ENCODE data around the gene OR9Q1.

OR9Q1 gene

DNA sequence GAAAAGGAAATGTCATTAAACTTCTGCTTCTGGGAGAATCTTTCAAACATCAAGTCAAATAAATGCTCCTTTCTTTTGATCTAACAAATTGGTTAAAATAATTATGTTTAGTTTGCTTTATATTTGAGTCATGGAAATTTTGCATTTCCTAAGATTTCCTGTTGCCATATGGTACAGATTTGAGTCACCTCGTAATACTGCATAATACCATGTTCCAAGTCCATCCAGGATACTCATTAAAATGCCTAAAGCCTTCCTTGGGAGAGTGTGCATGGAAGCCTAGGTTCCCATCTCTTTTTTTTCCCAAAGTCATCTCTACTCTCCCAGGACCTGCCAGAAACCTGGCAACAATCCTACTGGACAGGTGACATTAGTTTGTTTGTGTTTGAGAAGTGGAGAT lies 97.4 kb downstream of the OR9Q1 start:
- DNase-seq (ENCODE audit: low read depth), result no peak
- H3K4me3 ChIP-seq (ENCODE audit: low read depth, low read length), result no peak overlapping the region

DNA sequence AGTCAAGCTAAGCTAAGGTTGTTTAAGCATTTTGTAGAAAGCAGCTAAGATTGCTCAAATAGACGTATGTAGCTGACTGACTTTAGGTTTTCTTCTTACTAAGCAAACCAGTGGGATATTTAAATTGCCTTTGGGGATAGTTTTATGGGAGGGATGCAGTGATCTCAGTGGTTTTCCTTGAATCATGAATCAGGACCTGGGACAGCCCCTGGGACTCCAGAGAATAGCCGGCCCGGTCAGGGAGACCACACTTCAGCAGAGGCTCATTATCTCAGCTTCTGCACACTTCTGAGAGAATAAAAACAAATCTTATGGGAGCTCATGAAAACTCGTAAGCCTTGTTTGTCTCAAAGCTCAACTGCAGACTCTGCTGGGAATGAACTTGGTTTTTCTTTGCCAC lies 101.8 kb downstream of the OR9Q1 start, which contains the start of gene OR9I1:
TSS of gene OR9I1 (minus strand) at position 62 of the 400 bp plus-strand sequence. CDS start 6,086 bp downstream, outside the sequence.
- H3K4me3 ChIP-seq (ENCODE audit: low read depth, low read length), result no peak within 1 kb of the TSS
- no peak for DNase-seq (ENCODE audit: low read depth)

DNA sequence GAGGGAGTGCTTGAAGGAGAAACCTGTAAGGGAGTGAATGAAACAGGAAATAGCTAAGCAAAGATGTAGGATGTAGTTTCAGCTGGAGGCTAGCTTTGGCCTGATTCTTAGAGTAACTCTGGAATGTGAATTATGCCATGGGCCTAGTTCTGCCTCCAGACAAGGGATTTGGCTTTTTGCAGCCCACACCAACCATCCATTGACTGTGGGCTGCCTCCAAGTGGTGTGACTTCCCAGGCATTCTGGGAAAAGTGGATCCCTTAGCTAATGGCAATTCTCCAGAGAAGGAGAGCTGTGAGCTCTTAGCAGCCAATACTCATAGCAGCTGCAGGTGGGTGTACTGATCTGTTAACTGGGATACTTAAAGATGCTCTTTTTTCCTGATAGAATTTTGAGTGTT lies 103.7 kb downstream of the OR9Q1 start:
- DNase-seq (ENCODE audit: low read depth), result no peak
- H3K4me3 ChIP-seq (ENCODE audit: low read depth, low read length), result no peak overlapping the region

DNA sequence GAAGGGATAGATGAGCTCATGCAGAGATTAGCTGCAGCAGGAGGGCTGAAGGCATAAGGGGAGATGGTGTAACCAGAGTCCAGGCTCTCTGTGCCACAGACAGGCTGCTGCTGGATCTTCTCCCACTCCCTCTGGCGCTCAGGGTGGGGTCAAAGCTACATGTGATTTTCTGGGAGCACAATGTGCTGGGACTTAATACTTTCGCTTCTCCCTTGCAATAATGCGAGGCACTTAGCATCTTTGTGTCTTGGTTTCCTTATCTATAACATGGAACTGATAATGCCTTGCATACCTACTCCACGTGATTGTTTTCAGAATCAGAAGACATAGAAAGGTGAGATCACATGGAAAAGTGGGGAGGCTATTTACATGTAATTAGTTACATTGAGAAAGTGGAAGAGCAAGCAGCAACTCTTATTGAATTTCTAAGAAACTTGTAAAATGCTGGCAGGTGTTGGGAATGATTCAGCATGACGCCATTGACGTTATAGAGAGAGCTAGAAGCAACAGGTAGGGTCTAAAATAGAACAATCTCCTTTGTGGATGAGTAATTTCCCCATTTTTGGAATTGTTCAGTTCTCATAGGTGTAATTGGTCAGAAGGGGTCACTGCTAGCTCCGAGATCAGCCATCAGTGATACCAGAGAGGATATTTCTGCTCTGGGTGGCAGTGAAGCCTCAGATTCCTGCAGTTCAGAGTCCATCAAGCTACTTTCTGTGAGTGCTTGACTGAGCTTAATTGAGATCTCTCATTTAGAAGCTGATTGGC lies 109.8 kb downstream of the OR9Q1 start:
- no peak for DNase-seq (ENCODE audit: low read depth)
- no peak overlapping the region for H3K4me3 ChIP-seq (ENCODE audit: low read depth, low read length)

DNA sequence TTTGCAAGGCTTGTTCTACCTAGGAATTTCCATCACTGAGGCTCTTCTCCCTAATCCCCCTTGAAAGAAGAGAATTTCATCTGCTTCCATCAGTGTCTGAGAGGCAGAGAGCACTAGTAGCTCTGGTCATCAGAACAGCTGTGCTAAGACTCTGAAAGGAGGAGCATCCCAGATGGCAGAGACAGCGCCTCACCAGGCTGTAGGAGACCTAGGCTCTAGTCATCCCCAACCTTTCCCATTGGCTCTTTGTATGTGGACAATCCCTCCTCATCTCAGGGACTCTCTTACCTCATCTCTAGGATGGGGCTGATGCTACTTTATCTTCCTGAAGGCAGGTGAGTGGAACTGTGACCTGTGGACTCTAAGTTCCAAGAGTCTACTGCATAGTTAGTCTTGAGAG lies 110.5 kb downstream of the OR9Q1 start:
- no peak overlapping the region for H3K4me3 ChIP-seq (ENCODE audit: low read depth, low read length)
- DNase-seq (ENCODE audit: low read depth), result no peak

GRCh38 chr11:58135171-58135570 lies 111.5 kb downstream of the OR9Q1 start:
- H3K4me3 ChIP-seq (ENCODE audit: low read depth, low read length), result no peak overlapping the region
- no peak for DNase-seq (ENCODE audit: low read depth)

DNA sequence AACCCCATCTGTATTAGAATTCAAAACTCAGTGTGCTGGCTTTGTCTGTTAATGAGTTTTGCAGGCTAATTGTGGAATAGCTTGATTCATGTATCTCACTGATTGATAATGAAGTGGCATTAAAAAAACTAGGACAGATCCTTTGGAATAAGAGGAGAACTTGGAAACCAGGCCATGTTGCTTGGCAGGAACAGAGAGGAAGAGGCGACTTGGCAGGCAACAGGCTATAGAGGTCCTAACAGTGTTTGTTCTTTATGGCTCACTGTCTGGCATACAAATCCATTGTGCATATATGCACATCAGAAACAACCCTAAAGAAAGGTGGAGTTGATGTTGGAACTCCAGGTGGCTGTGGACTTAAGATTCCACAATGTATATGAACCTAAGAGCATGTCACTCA lies 119.1 kb downstream of the OR9Q1 start:
- no peak overlapping the region for H3K4me3 ChIP-seq (ENCODE audit: low read depth, low read length)
- DNase-seq (ENCODE audit: low read depth), result no peak

GRCh38 chr11:58152781-58153180 lies 129.1 kb downstream of the OR9Q1 start:
- no peak overlapping the region for H3K4me3 ChIP-seq (ENCODE audit: low read depth, low read length)
- DNase-seq (ENCODE audit: low read depth), result no peak

DNA sequence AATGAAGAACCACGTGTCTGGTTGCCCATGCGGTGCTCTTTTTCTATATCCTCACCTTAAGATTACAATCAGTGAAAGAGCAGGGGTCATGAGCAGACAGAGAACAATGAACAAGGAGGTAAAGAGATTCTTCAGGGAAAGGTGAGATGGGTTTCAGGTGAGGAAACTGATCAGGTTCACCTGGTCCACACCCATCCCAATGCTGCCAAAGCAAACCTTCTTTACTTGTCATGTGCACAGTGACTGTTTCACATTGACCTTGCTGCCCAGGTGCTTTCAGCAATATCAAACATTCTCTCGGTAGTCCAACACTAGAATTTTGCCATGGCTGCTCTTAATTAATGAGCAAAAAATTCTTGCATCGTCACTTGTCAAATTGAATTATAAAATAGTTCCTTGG lies 140.7 kb downstream of the OR9Q1 start:
- DNase-seq (ENCODE audit: low read depth), result no peak
- no peak overlapping the region for H3K4me3 ChIP-seq (ENCODE audit: low read depth, low read length)

- H3K4me3 ChIP-seq (ENCODE audit: low read depth, low read length), result no peak overlapping the region
- no peak for DNase-seq (ENCODE audit: low read depth)
These were observed 141.3 kb downstream of the OR9Q1 start for GRCh38 chr11:58164990-58165389.

GRCh38 chr11:58165504-58166106 lies 141.9 kb downstream of the OR9Q1 start:
- H3K4me3 ChIP-seq (ENCODE audit: low read depth, low read length), result no peak overlapping the region

GRCh38 chr11:58177409-58178054 lies 153.9 kb downstream of the OR9Q1 start:
- no peak overlapping the region for H3K4me3 ChIP-seq (ENCODE audit: low read depth, low read length)
- no peak for DNase-seq (ENCODE audit: low read depth)

More at GRCh38 chr11:58165504-58166106, 141.9 kb downstream of the OR9Q1 start:
- no peak for DNase-seq (ENCODE audit: low read depth)

GRCh38 chr11:58178444-58178843 lies 154.8 kb downstream of the OR9Q1 start:
- H3K4me3 ChIP-seq (ENCODE audit: low read depth, low read length), result no peak overlapping the region
- DNase-seq (ENCODE audit: low read depth), result no peak

GRCh38 chr11:58179648-58180047 lies 156.0 kb downstream of the OR9Q1 start:
- no peak for DNase-seq (ENCODE audit: low read depth)

GRCh38 chr11:58186938-58187337 lies 163.3 kb downstream of the OR9Q1 start:
- no peak overlapping the region for H3K4me3 ChIP-seq (ENCODE audit: low read depth, low read length)
- DNase-seq (ENCODE audit: low read depth), result no peak

More at GRCh38 chr11:58179648-58180047, 156.0 kb downstream of the OR9Q1 start:
- no peak overlapping the region for H3K4me3 ChIP-seq (ENCODE audit: low read depth, low read length)

DNA sequence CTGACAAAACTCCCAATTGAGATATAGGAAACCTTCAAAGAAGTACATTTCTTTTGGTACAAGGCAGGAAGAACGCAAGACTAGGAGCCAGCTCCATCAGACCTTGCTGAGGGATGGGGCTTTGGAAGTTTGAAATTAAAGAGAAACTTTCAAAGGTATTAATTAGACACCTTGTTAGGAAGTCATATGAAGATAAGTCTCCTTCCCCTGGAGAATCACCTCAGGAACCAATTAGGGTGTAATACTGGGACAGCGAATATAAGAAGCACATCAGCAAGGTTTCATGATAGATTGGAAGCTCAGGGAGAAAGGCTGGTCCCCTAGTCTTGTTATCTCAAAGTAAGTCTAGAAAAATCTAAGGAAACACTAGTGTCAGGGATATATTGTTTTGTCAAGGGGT lies 165.1 kb downstream of the OR9Q1 start, which contains the start of gene OR9Q2:
TSS of gene OR9Q2 (plus strand) at position 301 of the 400 bp plus-strand sequence. CDS start 1,421 bp downstream, outside the sequence.
- DNase-seq (ENCODE audit: low read depth), result no peak
- no peak within 1 kb of the TSS for H3K4me3 ChIP-seq (ENCODE audit: low read depth, low read length)

GRCh38 chr11:58192229-58192628 lies 168.5 kb downstream of the OR9Q1 start:
- no peak for DNase-seq (ENCODE audit: low read depth)
- no peak overlapping the region for H3K4me3 ChIP-seq (ENCODE audit: low read depth, low read length)

DNA sequence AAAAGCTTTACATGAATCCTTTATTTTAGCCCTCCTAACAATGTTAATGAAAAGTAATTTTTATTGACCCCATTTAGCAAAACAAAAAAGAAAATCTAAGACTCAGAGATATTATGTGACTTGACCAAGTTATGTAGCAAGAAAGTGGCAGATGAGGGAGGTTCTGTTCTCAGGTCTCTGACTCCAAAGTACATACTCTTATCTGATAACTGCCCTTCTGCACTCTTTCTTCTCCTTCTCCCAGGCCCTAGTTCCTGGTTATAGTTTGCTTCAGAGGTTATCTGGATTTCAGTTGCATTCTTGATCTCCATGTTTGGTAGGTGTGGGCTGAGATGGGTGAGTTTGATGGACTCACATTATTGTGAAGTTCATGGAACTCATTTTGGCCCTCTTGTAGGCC lies 169.7 kb downstream of the OR9Q1 start:
- H3K4me3 ChIP-seq (ENCODE audit: low read depth, low read length), result no peak overlapping the region
- no peak for DNase-seq (ENCODE audit: low read depth)

- no peak for DNase-seq (ENCODE audit: low read depth)
- no peak overlapping the region for H3K4me3 ChIP-seq (ENCODE audit: low read depth, low read length)
These were observed 172.3 kb downstream of the OR9Q1 start for GRCh38 chr11:58195939-58196338.

DNA sequence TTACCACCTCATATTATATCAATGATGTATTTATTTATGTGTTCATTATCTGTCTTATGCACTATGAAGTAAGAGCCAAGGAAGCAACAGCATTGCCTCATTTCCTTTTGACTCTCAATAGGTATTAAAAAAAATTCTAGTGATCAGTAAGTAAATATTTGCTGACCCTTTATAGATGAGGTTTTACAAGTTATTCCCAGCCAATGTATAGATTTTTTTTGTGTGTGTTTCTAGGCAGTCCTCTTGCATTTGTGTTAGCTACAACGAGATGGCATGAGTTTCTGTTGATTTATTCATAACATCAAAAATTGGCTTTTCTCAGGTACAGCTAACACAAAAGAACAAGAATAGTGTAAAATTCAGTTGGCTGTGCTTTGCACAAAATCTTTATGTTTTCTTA lies 175.6 kb downstream of the OR9Q1 start:
- no peak overlapping the region for H3K4me3 ChIP-seq (ENCODE audit: low read depth, low read length)
- no peak for DNase-seq (ENCODE audit: low read depth)
